ENCODE results near the gene TIMMDC1. TPM values are rescaled to one million over a fixed set of nuclear protein-coding genes. Genes with fewer than 3 reads are reported as not detected.

The TIMMDC1 gene
- total RNA-seq, 2 experiments from 2014 or later, result 14.4 to 18.3 TPM

DNA sequence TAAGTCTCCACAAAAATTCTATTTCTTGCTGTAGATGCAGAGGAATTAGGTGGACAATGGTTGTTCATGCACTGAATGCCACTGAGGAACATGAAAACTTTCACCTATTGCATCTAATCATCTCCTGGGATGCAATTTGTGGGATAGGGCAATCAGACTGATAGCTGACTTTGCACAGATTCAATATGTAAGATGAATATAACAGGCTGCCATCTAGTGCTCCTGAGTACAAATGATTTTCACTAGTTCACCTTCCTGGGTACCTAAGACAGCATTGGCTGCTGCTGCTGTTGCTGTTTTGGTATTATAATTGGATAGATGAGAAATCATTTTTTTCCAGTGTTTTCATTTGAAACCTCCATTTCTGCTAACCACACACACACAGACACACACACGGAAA, 19.7 kb downstream of the TIMMDC1 start:
- ATAC-seq (ENCODE audit: poor library complexity) (no peak), DNase-seq (no peak)
- no peaks in the 10 kb centered on the region for H3K9me3 ChIP-seq (ENCODE audit: control insufficient read depth in 1 of 2, insufficient read depth in 1 of 2, low read length in 2 of 2)
- no peaks in the 10 kb centered on the region for H3K27me3 Mint-ChIP-seq
- no peaks in the 10 kb centered on the region for H3K4me1 ChIP-seq (ENCODE audit: insufficient read depth, low read length)
- TF ChIP-seq, protein P1, sequence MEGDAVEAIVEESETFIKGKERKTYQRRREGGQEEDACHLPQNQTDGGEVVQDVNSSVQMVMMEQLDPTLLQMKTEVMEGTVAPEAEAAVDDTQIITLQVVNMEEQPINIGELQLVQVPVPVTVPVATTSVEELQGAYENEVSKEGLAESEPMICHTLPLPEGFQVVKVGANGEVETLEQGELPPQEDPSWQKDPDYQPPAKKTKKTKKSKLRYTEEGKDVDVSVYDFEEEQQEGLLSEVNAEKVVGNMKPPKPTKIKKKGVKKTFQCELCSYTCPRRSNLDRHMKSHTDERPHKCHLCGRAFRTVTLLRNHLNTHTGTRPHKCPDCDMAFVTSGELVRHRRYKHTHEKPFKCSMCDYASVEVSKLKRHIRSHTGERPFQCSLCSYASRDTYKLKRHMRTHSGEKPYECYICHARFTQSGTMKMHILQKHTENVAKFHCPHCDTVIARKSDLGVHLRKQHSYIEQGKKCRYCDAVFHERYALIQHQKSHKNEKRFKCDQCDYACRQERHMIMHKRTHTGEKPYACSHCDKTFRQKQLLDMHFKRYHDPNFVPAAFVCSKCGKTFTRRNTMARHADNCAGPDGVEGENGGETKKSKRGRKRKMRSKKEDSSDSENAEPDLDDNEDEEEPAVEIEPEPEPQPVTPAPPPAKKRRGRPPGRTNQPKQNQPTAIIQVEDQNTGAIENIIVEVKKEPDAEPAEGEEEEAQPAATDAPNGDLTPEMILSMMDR (IDR thresholded peaks at IDR 0.05), result no peak
- intact Hi-C loops (cut with DNase I, micrococcal nuclease), result no loop called here
- no peaks in the 10 kb centered on the region for H3K4me1 Mint-ChIP-seq (ENCODE audit: low read depth)
- H3K9me3 Mint-ChIP-seq, result no peaks in the 10 kb centered on the region
- POLR2A ChIA-PET, result interaction anchor here (0.7 kb wide), 1 partner anchor 21 kb away, joined by 5 read pairs; no protein-coding TSS in a partner anchor
- peaks cover 92% of the 10 kb centered on the region for H3K36me3 ChIP-seq (ENCODE audit: insufficient read depth, low read length)
- no peak overlapping the region for H3K27ac Mint-ChIP-seq
- CTCF ChIA-PET, result no interaction called here
- H3K4me3 Mint-ChIP-seq, result no peak overlapping the region
- H3K4me3 ChIP-seq (ENCODE audit: low read length), result no peak overlapping the region
- no peak overlapping the region for H3K27ac ChIP-seq (ENCODE audit: low read depth in 1 of 2, low read length in 2 of 2)
- H3K36me3 Mint-ChIP-seq (ENCODE audit: low read depth), result peaks cover 99% of the 10 kb centered on the region
- no peaks in the 10 kb centered on the region for H3K27me3 ChIP-seq (ENCODE audit: control insufficient read depth in 1 of 2, insufficient read depth in 2 of 2, low read length in 2 of 2)

DNA sequence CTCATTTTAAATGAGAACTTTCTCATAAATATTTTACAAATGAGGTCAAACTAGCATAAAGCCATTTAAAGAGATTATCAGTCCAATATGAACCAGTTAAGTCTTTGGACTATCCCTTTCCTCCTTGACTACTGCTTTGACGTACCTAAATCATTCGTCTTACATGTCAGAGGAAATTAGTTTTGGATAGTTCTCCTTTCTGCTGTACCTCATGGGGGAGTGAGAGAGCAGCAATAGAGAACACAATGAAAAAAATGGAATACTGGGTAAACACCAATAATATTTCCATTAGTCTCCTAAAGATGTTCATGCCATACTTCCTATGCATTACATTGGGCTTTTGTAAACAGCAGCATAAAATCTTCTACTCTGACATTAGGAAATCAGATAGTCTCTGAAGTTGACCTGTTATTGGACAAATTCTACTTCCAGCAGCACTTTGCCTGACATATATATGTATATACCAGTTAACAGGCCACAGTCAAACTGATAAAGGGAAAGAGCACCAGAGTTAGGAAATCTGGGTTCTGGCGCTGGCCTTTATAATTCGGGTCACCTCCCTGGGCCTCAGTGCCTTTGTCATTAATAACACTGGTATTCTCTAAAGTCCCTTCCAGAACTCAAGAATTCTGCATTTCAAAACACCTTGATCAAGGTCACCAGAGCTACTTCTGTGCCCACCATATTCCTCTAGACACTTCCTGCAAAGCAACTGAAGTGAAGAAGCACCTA, 26.8 kb downstream of the TIMMDC1 start:
- no peaks in the 10 kb centered on the region for H3K27me3 Mint-ChIP-seq
- no peak overlapping the region for H3K27ac Mint-ChIP-seq
- Histone ChIP-seq H3K4me3 (ENCODE audit: low read length) (no peak overlapping the region), H3K9me3 (ENCODE audit: control insufficient read depth in 1 of 2, insufficient read depth in 1 of 2, low read length in 2 of 2) (no peaks in the 10 kb centered on the region), H3K27ac (ENCODE audit: low read depth in 1 of 2, low read length in 2 of 2) (no peak overlapping the region), H3K36me3 (ENCODE audit: insufficient read depth, low read length) (peaks cover 40% of the 10 kb centered on the region), H3K4me1 (ENCODE audit: insufficient read depth, low read length) (no peaks in the 10 kb centered on the region), H3K27me3 (ENCODE audit: control insufficient read depth in 1 of 2, insufficient read depth in 2 of 2, low read length in 2 of 2) (no peaks in the 10 kb centered on the region)
- CTCF ChIA-PET, result no interaction called here
- H3K4me3 Mint-ChIP-seq, result no peak overlapping the region
- DNase-seq (no peak), ATAC-seq (ENCODE audit: poor library complexity) (no peak)
- POLR2A ChIA-PET, result interaction anchor here (1.0 kb wide), 1 partner anchor 26 kb away, joined by 3 read pairs; the partner anchor contains the start of gene TIMMDC1
- TF ChIP-seq, protein P1 (IDR thresholded peaks at IDR 0.05), result no peak
- peaks cover 57% of the 10 kb centered on the region for H3K36me3 Mint-ChIP-seq (ENCODE audit: low read depth)
- no peaks in the 10 kb centered on the region for H3K4me1 Mint-ChIP-seq (ENCODE audit: low read depth)
- intact Hi-C loops (cut with DNase I, micrococcal nuclease), result no loop called here
- H3K9me3 Mint-ChIP-seq, result no peaks in the 10 kb centered on the region

GRCh38 chr3:119527714-119528113, 29.4 kb downstream of the TIMMDC1 start:
- ATAC-seq (ENCODE audit: poor library complexity) (no peak), DNase-seq (no peak)
- Mint-ChIP-seq H3K4me1 (ENCODE audit: low read depth) (no peaks in the 10 kb centered on the region), H3K4me3 (no peak overlapping the region), H3K27ac (no peak overlapping the region), H3K36me3 (ENCODE audit: low read depth) (peaks cover 32% of the 10 kb centered on the region), H3K27me3 (no peaks in the 10 kb centered on the region), H3K9me3 (no peaks in the 10 kb centered on the region)
- no peaks in the 10 kb centered on the region for H3K9me3 ChIP-seq (ENCODE audit: control insufficient read depth in 1 of 2, insufficient read depth in 1 of 2, low read length in 2 of 2)
- peaks cover 17% of the 10 kb centered on the region for H3K36me3 ChIP-seq (ENCODE audit: insufficient read depth, low read length)
- TF ChIP-seq, protein P1 (IDR thresholded peaks at IDR 0.05), result no peak
- intact Hi-C loops (cut with DNase I, micrococcal nuclease), result no loop called here
- H3K27ac ChIP-seq (ENCODE audit: low read depth in 1 of 2, low read length in 2 of 2), result no peak overlapping the region
- H3K27me3 ChIP-seq (ENCODE audit: control insufficient read depth in 1 of 2, insufficient read depth in 2 of 2, low read length in 2 of 2), result no peaks in the 10 kb centered on the region
- H3K4me3 ChIP-seq (ENCODE audit: low read length), result no peak overlapping the region
- ChIA-PET POLR2A (no interaction called here), CTCF (no interaction called here)
- no peaks in the 10 kb centered on the region for H3K4me1 ChIP-seq (ENCODE audit: insufficient read depth, low read length)

Data from CD4-positive, alpha-beta T cell (primary cell).